D341Med (cell line): Measurements from ENCODE around the gene PTTG1IP.

Experiments
- DNase-seq: peaks from one replicate; pipeline ENCODE4 v3.0.0; 2012; ENCODE audit warnings: low spot score

The PTTG1IP gene

GRCh38 chr21:44862869-44863685 lies 10.4 kb downstream of the PTTG1IP start:
- no peak for DNase-seq

- no peak for DNase-seq
Observed at GRCh38 chr21:44858791-44859190, 14.7 kb downstream of the PTTG1IP start.

GRCh38 chr21:44858291-44858690 lies 15.2 kb downstream of the PTTG1IP start:
- no peak for DNase-seq

GRCh38 chr21:44857127-44857892 lies 16.2 kb downstream of the PTTG1IP start:
- no peak for DNase-seq

GRCh38 chr21:44856131-44856530 lies 17.4 kb downstream of the PTTG1IP start:
- no peak for DNase-seq

- no peak for DNase-seq
Observed at GRCh38 chr21:44855572-44855971, 17.9 kb downstream of the PTTG1IP start.

GRCh38 chr21:44854664-44855446 lies 18.6 kb downstream of the PTTG1IP start:
- no peak for DNase-seq

- DNase-seq = no peak
Observed at GRCh38 chr21:44854391-44854663, 19.2 kb downstream of the PTTG1IP start.

- no peak for DNase-seq
Observed at GRCh38 chr21:44853601-44854390, 19.7 kb downstream of the PTTG1IP start.

- DNase-seq = no peak
Observed at GRCh38 chr21:44850905-44851657, 22.4 kb downstream of the PTTG1IP start.

GRCh38 chr21:44850208-44850800 lies 23.2 kb downstream of the PTTG1IP start:
- DNase-seq = no peak

GRCh38 chr21:44849616-44850130 lies 23.8 kb downstream of the PTTG1IP start:
- no peak for DNase-seq

GRCh38 chr21:44848821-44849521 lies 24.5 kb downstream of the PTTG1IP start:
- no peak for DNase-seq

GRCh38 chr21:44847261-44848056 lies 26.0 kb downstream of the PTTG1IP start:
- no peak for DNase-seq

- DNase-seq = no peak
Observed at GRCh38 chr21:44846485-44847260, 26.8 kb downstream of the PTTG1IP start.

- no peak for DNase-seq
Observed at GRCh38 chr21:44846224-44846484, 27.3 kb downstream of the PTTG1IP start.

- DNase-seq = no peak
Observed at GRCh38 chr21:44845418-44846223, 27.9 kb downstream of the PTTG1IP start.

- no peak for DNase-seq
Observed at GRCh38 chr21:44844256-44844655, 29.2 kb downstream of the PTTG1IP start.
